RWPE1 (cell line): ENCODE measurements around the gene IRAK1BP1.
"Not testable (repeated sequence)": the region's sequence is repeated elsewhere in the genome, so short reads cannot be mapped to it uniquely, and the experiment has no call there.

Experiments used
- CTCF ChIA-PET: fragments of 350-600 bp; sonication (Branson Sonifier 250); formaldehyde crosslinking; extraction: SDS; loops from one replicate; lab custom pipeline; 2021; lab: Yijun Ruan, JAX
- POLR2A ChIA-PET: fragments of 400-600 bp; formaldehyde crosslinking; extraction: SDS; loops from one replicate; lab custom pipeline; 2020; ENCODE audit warnings: antibody characterized with exemption; ENCODE audit not compliant: low non-redundant PET; lab: Yijun Ruan, JAX
- DNase-seq: peaks from one replicate; pipeline ENCODE4 v3.0.0; 2012; ENCODE audit warnings: low spot score
- H3K27ac ChIP-seq: fragments of 450-650 bp; 2 replicates; pipeline ENCODE4 v1.5.1; 2017
- CTCF ChIP-seq: fragments of 450-650 bp; conservative IDR thresholded peaks from 2 replicates; pipeline ENCODE4 v1.5.1; 2017; ENCODE audit warnings: low read depth, mild to moderate bottlenecking

Gene IRAK1BP1

GRCh38 chr6:78910010-78910409 lies 42.7 kb downstream of the IRAK1BP1 start:
- ChIA-PET CTCF (no interaction called here), POLR2A (no interaction called here)
- TF ChIP-seq CTCF = no peak
- DNase-seq = no peak
- no peak overlapping the region for H3K27ac ChIP-seq

GRCh38 chr6:78910591-78911171 lies 43.3 kb downstream of the IRAK1BP1 start:
- POLR2A ChIA-PET = no interaction called here

GRCh38 chr6:78911218-78911940 lies 44.0 kb downstream of the IRAK1BP1 start:
- H3K27ac ChIP-seq = no peak overlapping the region
- CTCF ChIA-PET = interaction anchor here (0.6 kb wide), 1 partner anchor 1805 kb away, joined by 3 read pairs; no protein-coding TSS in a partner anchor
- no peak for DNase-seq
- POLR2A ChIA-PET = no interaction called here
- no peak for TF ChIP-seq CTCF

More at GRCh38 chr6:78910591-78911171, 43.3 kb downstream of the IRAK1BP1 start:
- TF ChIP-seq CTCF = no peak
- CTCF ChIA-PET = no interaction called here
- H3K27ac ChIP-seq = no peak overlapping the region
- peak; percentile 48 for DNase-seq

- no peak for TF ChIP-seq CTCF
- POLR2A ChIA-PET = no interaction called here
- CTCF ChIA-PET = no interaction called here
- DNase-seq = peak; percentile 45
- no peak overlapping the region for H3K27ac ChIP-seq
Observed at GRCh38 chr6:78916411-78916810, 49.1 kb downstream of the IRAK1BP1 start.

GRCh38 chr6:78917788-78918187 lies 50.4 kb downstream of the IRAK1BP1 start:
- ChIA-PET CTCF (interaction anchor here (0.6 kb wide), 2 partner anchors 28 to 796 kb away, joined by 3 to 5 read pairs; no protein-coding TSS in a partner anchor), POLR2A (no interaction called here)
- TF ChIP-seq CTCF = no peak
- H3K27ac ChIP-seq = no peak overlapping the region
- no peak for DNase-seq

- DNase-seq, H3K27ac ChIP-seq, POLR2A ChIA-PET, CTCF ChIA-PET: not testable (repeated sequence)
Observed at GRCh38 chr6:78921168-78921567, 53.8 kb downstream of the IRAK1BP1 start.

- DNase-seq = no peak
- H3K27ac ChIP-seq = no peak overlapping the region
- ChIA-PET POLR2A (no interaction called here), CTCF (no interaction called here)
- TF ChIP-seq CTCF = no peak
Observed at GRCh38 chr6:78925317-78925716, 58.0 kb downstream of the IRAK1BP1 start.
